B cell (primary cell): Measurements from ENCODE around the gene ZNF24. TPM values are rescaled to one million over a fixed set of nuclear protein-coding genes. Genes with fewer than 3 reads are reported as not detected.

Experiments used
- ATAC-seq: fragments of 200-7000 bp; cut with Tn5 transposase; one replicate; pipeline ENCODE4 v1.10.0; 2021; ENCODE audit warnings: low read depth, mild to moderate bottlenecking, moderate number of reproducible peaks, moderate library complexity
- CTCF ChIA-PET: fragments of 350-600 bp; sonication (Branson Sonifier 250); formaldehyde crosslinking; loops from one replicate; lab custom pipeline; 2021; ENCODE audit warnings: antibody characterized with exemption, inconsistent platforms; lab: Charles Lee
- POLR2A ChIA-PET: fragments of 350-600 bp; sonication (Branson Sonifier 250); formaldehyde crosslinking; loops from one replicate; lab custom pipeline; 2021; ENCODE audit warnings: antibody characterized with exemption; lab: Charles Lee
- DNase-seq: peaks from one replicate; pipeline ENCODE4 v3.0.0; 2013
- H2AFZ ChIP-seq: 2 replicates; pipeline ENCODE4 v1.6.1; 2012; ENCODE audit warnings: mild to moderate bottlenecking, low read depth, low read length; ENCODE audit not compliant: insufficient read depth, poor library complexity, severe bottlenecking
- H3K27ac ChIP-seq, 2 donors: 1 replicate in 1 of 2; 2 replicates in 1 of 2; pipeline ENCODE4 v1.5.1; 2012 to 2013; ENCODE audit warnings: low read length in 2 of 2, mild to moderate bottlenecking in 2 of 2, moderate library complexity in 1 of 2
- H3K27me3 ChIP-seq, 4 experiments: fragments of 200-600 bp in 1 of 4; sonication (generic) in 1 of 4; replicated peaks in 1 of 4; 1 replicate in 2 of 4; 2 replicates in 2 of 4; pipeline versions ENCODE4 v1.6.1 to v1.7.0; 2013 to 2016; ENCODE audit warnings: low read length in 3 of 4, mild to moderate bottlenecking in 2 of 4, mixed read lengths in 1 of 4, moderate library complexity in 1 of 4; ENCODE audit not compliant: insufficient read depth in 4 of 4, control insufficient read depth in 3 of 4; ENCODE audit errors: control extremely low read depth in 1 of 4
- H3K36me3 ChIP-seq, 2 experiments: replicated peaks in 1 of 2; 1 replicate in 1 of 2; 2 replicates in 1 of 2; pipeline versions ENCODE4 v1.6.1 to v1.7.1; 2013; ENCODE audit warnings: low read length in 1 of 2; ENCODE audit not compliant: insufficient read depth in 2 of 2, control insufficient read depth in 1 of 2; ENCODE audit errors: control extremely low read depth in 1 of 2, extremely low read depth in 1 of 2
- H3K4me1 ChIP-seq, 2 donors: fragments of 200-600 bp in 1 of 2; sonication (generic) in 1 of 2; 1 replicate in 1 of 2; 2 replicates in 1 of 2; pipeline versions ENCODE4 v1.5.1 to v1.6.1; 2013 to 2017; ENCODE audit warnings: low read length in 2 of 2; ENCODE audit not compliant: control insufficient read depth in 2 of 2, insufficient read depth in 2 of 2
- H3K4me2 ChIP-seq: replicated peaks from 2 replicates; pipeline ENCODE3; 2012; ENCODE audit warnings: mild to moderate bottlenecking, low read depth, low read length; ENCODE audit not compliant: poor library complexity, severe bottlenecking
- H3K4me3 ChIP-seq, 5 experiments: fragments of 200-600 bp in 1 of 5; sonication (generic) in 1 of 5; 1 replicate in 3 of 5; 2 replicates in 2 of 5; pipeline versions ENCODE4 v1.5.1 to v1.7.0; 2011 to 2016; ENCODE audit warnings: low read length in 4 of 5, mild to moderate bottlenecking in 4 of 5, low read depth in 2 of 5, control low read depth in 1 of 5, moderate library complexity in 1 of 5; ENCODE audit not compliant: insufficient read depth in 1 of 5; ENCODE audit errors: control extremely low read depth in 1 of 5, extremely low read depth in 1 of 5
- H3K79me2 ChIP-seq: fragments of 200-600 bp; sonication (generic); one replicate; pipeline ENCODE4 v1.6.0; 2016; ENCODE audit warnings: low read length; ENCODE audit not compliant: control insufficient read depth, insufficient read depth
- H3K9ac ChIP-seq: fragments of 200-600 bp; sonication (generic); 2 replicates; pipeline ENCODE4 v1.6.1; 2017; ENCODE audit warnings: mild to moderate bottlenecking, low read length, moderate library complexity
- H3K9me3 ChIP-seq, 3 donors: one replicate each; pipeline versions ENCODE4 v1.6.1 to v1.7.1; 2013; ENCODE audit warnings: low read length in 2 of 3; ENCODE audit not compliant: control insufficient read depth in 2 of 3, insufficient read depth in 1 of 3; ENCODE audit errors: control extremely low read depth in 1 of 3
- H4K20me1 ChIP-seq: 2 replicates; pipeline ENCODE4 v1.6.0; 2012; ENCODE audit warnings: mild to moderate bottlenecking, low read length; ENCODE audit not compliant: insufficient read depth, control insufficient read depth, poor library complexity, severe bottlenecking
- H3K27ac Mint-ChIP-seq: one replicate; pipeline ENCODE4 v1.8.0; 2021; ENCODE audit warnings: mixed read lengths
- H3K27me3 Mint-ChIP-seq: one replicate; pipeline ENCODE4 v1.8.0; 2021; ENCODE audit warnings: mixed read lengths
- H3K4me1 Mint-ChIP-seq: one replicate; pipeline ENCODE4 v1.8.0; 2021; ENCODE audit warnings: mixed read lengths
- H3K4me3 Mint-ChIP-seq: one replicate; pipeline ENCODE4 v1.8.0; 2021; ENCODE audit warnings: mixed read lengths
- H3K9me3 Mint-ChIP-seq: one replicate; pipeline ENCODE4 v1.8.0; 2022; ENCODE audit warnings: mixed read lengths; ENCODE audit not compliant: insufficient read depth
- EZH2 ChIP-seq: IDR thresholded peaks from 2 replicates; pipeline ENCODE4 v1.6.1; 2012; ENCODE audit warnings: borderline replicate concordance, low read depth, mild to moderate bottlenecking, moderate library complexity, low read length; ENCODE audit not compliant: insufficient read depth, poor library complexity, severe bottlenecking
- WGBS: methylation state at CpG from one replicate; pipeline ENCODE4 v1.1.5; 2013; ENCODE audit warnings: missing lambda C conversion rate; ENCODE audit not compliant: insufficient coverage; 5-methylcytosine and 5-hydroxymethylcytosine counted together
- intact Hi-C: fragments of 100-400 bp; cut with micrococcal nuclease; formaldehyde crosslinking; loops from one replicate; pipeline ENCODE4 v1.10.0; 2022
- polyA plus RNA-seq: library from polyadenylated mRNA; depleted of rRNA; stranded (reverse); fragments of >200 nt; gene quantifications from 2 replicates; pipeline ENCODE4 v1.2.3, GENCODE V29; 2012
- total RNA-seq, 2 donors: library from RNA; stranded (reverse); fragments of 120-200 nt in 1 of 2; gene quantifications; 1 replicate in 1 of 2; 2 replicates in 1 of 2; pipeline versions ENCODE4 v1.2.3 to v1.2.4, GENCODE V29; 2013 to 2022
- TF ChIP-seq, protein P1 (sequence below): fragments of 200-600 bp; IDR thresholded peaks from one replicate; pipeline ENCODE4 v1.8.0; 2022; ENCODE audit warnings: antibody characterized with exemption, mild to moderate bottlenecking

The ZNF24 gene
- total and polyA plus RNA-seq, 2 donors (not counting 1 experiment from before 2014, with no cell fraction given): 13.8 to 83.7 TPM

DNA sequence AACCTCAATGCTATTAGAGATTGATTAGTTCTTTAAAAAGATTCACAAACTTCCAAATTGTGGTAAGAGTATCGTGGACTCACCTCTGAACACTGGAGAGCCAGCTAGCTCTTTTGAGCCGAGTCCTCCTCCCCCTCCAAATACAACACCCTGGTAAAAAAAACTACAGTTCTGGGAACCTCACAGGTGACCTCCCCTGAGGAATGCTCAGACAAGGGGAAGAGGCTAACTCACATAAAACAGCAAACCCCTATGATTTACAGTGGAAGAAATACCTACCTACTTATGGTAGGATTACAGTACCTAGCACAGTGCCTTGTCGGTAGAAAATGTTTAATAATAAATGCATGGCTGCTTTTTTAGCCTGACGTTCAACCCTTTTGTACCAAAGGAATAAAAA, 8.4 kb downstream of the ZNF24 start:
- Histone ChIP-seq H2AFZ (no peak overlapping the region), H3K27me3 (no peaks in the 10 kb centered on the region), H3K4me1 (peaks cover 0 to 6% of the 10 kb centered on the region in 2 donors), H3K79me2 (peaks cover 37% of the 10 kb centered on the region), H3K9me3 (peaks cover 0 to 1% (median 0%) of the 10 kb centered on the region in 3 donors), H3K27ac (no peak overlapping the region), H3K4me3 (no peak overlapping the region), H3K9ac (no peak overlapping the region), H4K20me1 (peaks cover 60% of the 10 kb centered on the region), H3K4me2 (no peak overlapping the region), H3K36me3 (peaks cover 39 to 89% of the 10 kb centered on the region in 2 experiments)
- peaks cover 28% of the 10 kb centered on the region for H3K4me1 Mint-ChIP-seq
- CTCF ChIA-PET: no interaction called here
- H3K27me3 Mint-ChIP-seq: no peaks in the 10 kb centered on the region
- H3K9me3 Mint-ChIP-seq: no peaks in the 10 kb centered on the region
- POLR2A ChIA-PET: no interaction called here
- intact Hi-C loops: no loop called here
- no peak overlapping the region for H3K27ac Mint-ChIP-seq
- 100% methylated on average over 2 of the region's 4 CpGs for WGBS
- DNase-seq: no peak
- H3K4me3 Mint-ChIP-seq: no peak overlapping the region
- no peak for ATAC-seq
- no peak for TF ChIP-seq EZH2
- TF ChIP-seq, protein P1, sequence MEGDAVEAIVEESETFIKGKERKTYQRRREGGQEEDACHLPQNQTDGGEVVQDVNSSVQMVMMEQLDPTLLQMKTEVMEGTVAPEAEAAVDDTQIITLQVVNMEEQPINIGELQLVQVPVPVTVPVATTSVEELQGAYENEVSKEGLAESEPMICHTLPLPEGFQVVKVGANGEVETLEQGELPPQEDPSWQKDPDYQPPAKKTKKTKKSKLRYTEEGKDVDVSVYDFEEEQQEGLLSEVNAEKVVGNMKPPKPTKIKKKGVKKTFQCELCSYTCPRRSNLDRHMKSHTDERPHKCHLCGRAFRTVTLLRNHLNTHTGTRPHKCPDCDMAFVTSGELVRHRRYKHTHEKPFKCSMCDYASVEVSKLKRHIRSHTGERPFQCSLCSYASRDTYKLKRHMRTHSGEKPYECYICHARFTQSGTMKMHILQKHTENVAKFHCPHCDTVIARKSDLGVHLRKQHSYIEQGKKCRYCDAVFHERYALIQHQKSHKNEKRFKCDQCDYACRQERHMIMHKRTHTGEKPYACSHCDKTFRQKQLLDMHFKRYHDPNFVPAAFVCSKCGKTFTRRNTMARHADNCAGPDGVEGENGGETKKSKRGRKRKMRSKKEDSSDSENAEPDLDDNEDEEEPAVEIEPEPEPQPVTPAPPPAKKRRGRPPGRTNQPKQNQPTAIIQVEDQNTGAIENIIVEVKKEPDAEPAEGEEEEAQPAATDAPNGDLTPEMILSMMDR: no peak

DNA sequence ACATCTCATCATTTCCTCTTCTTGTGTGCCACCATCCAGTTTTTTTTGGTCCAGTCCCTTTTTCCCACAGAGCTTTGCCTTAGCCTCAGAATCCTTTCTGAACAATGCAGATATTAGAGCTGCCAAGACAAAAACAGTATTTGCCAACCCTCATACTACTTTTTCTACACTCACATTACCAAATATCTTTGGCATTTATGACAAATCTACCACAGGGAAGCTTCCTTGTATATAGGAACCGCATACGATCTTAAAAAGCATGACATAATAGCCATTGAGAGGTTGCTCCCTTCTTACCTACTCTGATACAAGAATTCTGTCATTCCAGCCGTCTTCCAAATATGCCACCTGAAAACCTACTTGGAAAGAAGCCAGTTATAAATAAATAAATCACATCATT, 9.4 kb downstream of the ZNF24 start:
- H3K4me3 Mint-ChIP-seq: no peak overlapping the region
- ChIA-PET POLR2A (no interaction called here), CTCF (interaction anchor here (0.9 to 1.6 kb wide), 2 partner anchors 10 to 103 kb away, joined by 3 to 5 read pairs; no protein-coding TSS in a partner anchor)
- ATAC-seq (no peak), DNase-seq (no peak)
- no peak overlapping the region for H3K27ac Mint-ChIP-seq
- H3K9me3 ChIP-seq: peaks cover 0 to 1% (median 0%) of the 10 kb centered on the region in 3 donors
- no peak for TF ChIP-seq EZH2
- TF ChIP-seq, protein P1: no peak
- H3K4me2 ChIP-seq: no peak overlapping the region
- H3K4me1 ChIP-seq: peaks cover 0 to 3% of the 10 kb centered on the region in 2 donors
- H4K20me1 ChIP-seq: peaks cover 52% of the 10 kb centered on the region
- no peaks in the 10 kb centered on the region for H3K27me3 ChIP-seq
- H3K27me3 Mint-ChIP-seq: no peaks in the 10 kb centered on the region
- no peak overlapping the region for H2AFZ ChIP-seq
- H3K36me3 ChIP-seq: peaks cover 34 to 78% of the 10 kb centered on the region in 2 experiments
- H3K27ac ChIP-seq: no peak overlapping the region
- peaks cover 26% of the 10 kb centered on the region for H3K79me2 ChIP-seq
- H3K9ac ChIP-seq: no peak overlapping the region
- no peak overlapping the region for H3K4me3 ChIP-seq
- intact Hi-C loops: no loop called here
- peaks cover 20% of the 10 kb centered on the region for H3K4me1 Mint-ChIP-seq
- no peaks in the 10 kb centered on the region for H3K9me3 Mint-ChIP-seq
- WGBS: no CpG with 5 or more reads among the region's 3 CpGs
